Adipose tissue (tissue), 3 donors: ENCODE results near the gene MAP7D3. TPM values are rescaled to one million over a fixed set of nuclear protein-coding genes. Genes with fewer than 3 reads are reported as not detected.

ENCODE experiments used
- H3K27ac ChIP-seq: one replicate; pipeline ENCODE4 v1.5.1; 2013; ENCODE audit warnings: low read depth, low read length
- WGBS, 3 donors: extraction: QIAGEN DNeasy Blood & Tissue Kit; methylation state at CpG; one replicate each; pipeline ENCODE4 v1.1.7; 2013; 5-methylcytosine and 5-hydroxymethylcytosine counted together
- polyA plus RNA-seq, 3 donors: library from polyadenylated mRNA; stranded (reverse); fragments of 200-250 nt; gene quantifications; one replicate each; pipeline ENCODE4 v1.2.3, GENCODE V29; 2013
- donor health status: healthy with polysubstance abuse.
- donor health status: Bipolar disorder and iron deficiency.
- donor health status: healthy.

Gene MAP7D3
- polyA plus RNA-seq, 3 donors: 1.8 to 17.3 (median 14.0) TPM

DNA sequence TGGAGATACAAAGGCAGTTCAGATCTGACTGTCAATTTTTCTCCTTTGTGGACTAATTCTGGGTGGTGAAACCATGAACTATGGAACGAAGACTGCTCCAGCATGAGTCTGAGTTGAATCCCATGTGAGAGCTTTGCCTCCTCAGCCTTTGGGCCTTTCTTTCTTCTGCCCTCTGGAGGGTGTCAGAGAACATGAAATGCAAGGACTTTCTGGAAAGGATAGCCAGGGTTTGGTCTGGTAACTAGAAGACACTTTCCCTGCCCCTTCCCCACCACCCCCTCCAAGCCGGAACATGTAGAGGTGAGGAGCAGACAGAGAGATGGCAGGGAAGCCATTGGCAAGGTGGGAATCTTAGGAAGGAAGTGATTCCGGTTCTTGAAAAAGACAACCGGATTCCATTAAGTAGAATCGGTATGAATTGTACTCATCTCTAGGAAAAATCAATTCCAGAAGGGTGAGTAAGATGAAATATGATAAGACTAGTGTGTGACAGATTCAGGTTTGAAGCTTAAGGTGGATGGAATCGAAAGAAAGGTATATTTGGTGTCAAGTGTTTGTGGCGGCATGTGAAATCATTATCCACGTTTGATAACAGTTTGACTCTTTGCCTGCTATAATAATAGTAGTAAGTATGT, 84.9 kb downstream of the MAP7D3 start:
- 60 to 72% (median 63%) methylated on average over 8 of the region's 8 CpGs for WGBS, 3 donors
- H3K27ac ChIP-seq: no peak overlapping the region

DNA sequence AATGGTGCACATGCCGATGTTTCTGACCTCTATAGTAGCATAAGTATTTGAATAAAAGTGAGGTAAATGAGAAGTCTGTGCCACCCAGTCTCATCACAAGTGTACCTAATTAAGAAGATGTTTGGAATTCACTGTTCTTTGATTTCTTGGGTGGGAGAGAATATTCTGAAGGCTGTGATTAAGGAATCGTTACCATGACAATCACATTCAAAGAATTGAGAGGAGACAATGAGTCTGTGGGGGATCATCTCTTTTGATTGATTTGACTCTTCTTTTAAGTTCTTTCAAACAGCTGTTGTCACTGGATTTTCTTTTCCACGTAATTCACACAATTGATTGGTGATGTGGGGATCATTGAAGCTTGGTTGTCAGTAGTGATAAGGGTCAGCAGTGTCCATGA, 85.8 kb downstream of the MAP7D3 start:
- 40 to 62% (median 53%) methylated on average over 3 of the region's 3 CpGs for WGBS, 3 donors

DNA sequence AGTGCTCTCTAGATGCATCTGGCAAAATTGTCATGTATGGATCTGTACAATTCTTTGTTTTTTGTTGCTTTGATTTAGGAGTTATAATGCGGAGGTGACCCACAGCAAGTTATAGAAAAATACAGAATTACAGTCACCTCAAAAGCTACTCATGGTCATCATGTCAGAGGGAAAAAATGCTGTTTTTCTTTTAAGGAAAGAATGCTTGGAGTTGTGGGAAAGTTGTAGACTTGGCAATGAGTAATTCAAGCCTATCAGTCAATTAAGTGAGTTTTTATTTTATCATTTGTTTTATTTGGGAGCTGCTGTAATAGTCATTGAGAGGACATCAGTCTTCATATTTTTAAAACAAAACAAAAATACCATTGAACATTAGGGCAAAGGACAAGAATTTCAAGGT, 87.5 kb downstream of the MAP7D3 start:
- H3K27ac ChIP-seq: no peak overlapping the region
- WGBS, 3 donors: 80 to 92% (median 85%) methylated on average over 1 of the region's 1 CpG

More for the DNA sequence above, 85.8 kb downstream of the MAP7D3 start:
- no peak overlapping the region for H3K27ac ChIP-seq

Other genes starting within 250 kb of the MAP7D3 start
- gene FHL1, start 103.9 kb downstream of the MAP7D3 start, polyA plus RNA-seq: 100 to 1,000 TPM in 2 of 3 donors, 10 to 100 TPM in 1; 23.9 to 683 (median 244) TPM
- under 1 TPM; under 0.01 to 0.18 (median 0.11) TPM for gene ADGRG4, start 49.6 kb upstream of the MAP7D3 start, polyA plus RNA-seq
- gene BRS3, start 236.5 kb upstream of the MAP7D3 start, polyA plus RNA-seq: under 1 TPM in 1 of 3 donors, not detected in 2; 0.03 TPM
- 10 to 100 TPM; 16.0 to 75.0 (median 32.7) TPM for gene HTATSF1, start 246.2 kb upstream of the MAP7D3 start, polyA plus RNA-seq